ENCODE measurements around the gene PARD3B. TPM values are rescaled to one million over a fixed set of nuclear protein-coding genes. Genes with fewer than 3 reads are reported as not detected.

Gene PARD3B
- total and polyA plus RNA-seq, 10 of the 15 experiments (the other 5 are each of a cell fraction or from before 2014, with no cell fraction given): 0.01 to 0.54 (median 0.07) TPM; not detected in 7

GRCh38 chr2:204718607-204719006, 173.3 kb downstream of the PARD3B start (continued):
- TF ChIP-seq NFYB (IDR thresholded peaks at IDR 0.05; ENCODE audit: insufficient read depth, low read depth, low read length) (no peak), ZBTB40 (IDR thresholded peaks at IDR 0.05; ENCODE audit: borderline replicate concordance) (no peak), ZNF24 (IDR thresholded peaks at IDR 0.05) (no peak), DPF2 (IDR thresholded peaks at IDR 0.05) (no peak), CTCF (IDR thresholded peaks at IDR 0.05 in 2 of 3, conservative IDR thresholded peaks at IDR 0.05 in 1 of 3; ENCODE audit: control insufficient read depth in 2 of 3, extremely low read depth in 1 of 3, insufficient read depth in 1 of 3, low read depth in 3 of 3, low read length in 3 of 3) (no peak)

- Histone ChIP-seq H3K36me3 (ENCODE audit: control insufficient read depth in 2 of 2, insufficient read depth in 2 of 2, low read length in 1 of 2) (no peaks in the 10 kb centered on the region), H3K9me3 (replicated peaks; ENCODE audit: control insufficient read depth, insufficient read depth, low read length) (no peaks in the 10 kb centered on the region; the same call in 2 of the 3 replicates), H4K20me1 (ENCODE audit: control insufficient read depth, insufficient read depth) (no peaks in the 10 kb centered on the region), H3K4me1 (ENCODE audit: control insufficient read depth, insufficient read depth, low read length) (no peaks in the 10 kb centered on the region), H2AFZ (ENCODE audit: control insufficient read depth, low read depth, low read length) (no peak overlapping the region), H3K4me2 (ENCODE audit: control insufficient read depth, insufficient read depth) (no peak overlapping the region), H3K9ac (ENCODE audit: control insufficient read depth, insufficient read depth, low read length) (no peak overlapping the region), H3K27me3 (replicated peaks in 1 of 2; ENCODE audit: control insufficient read depth in 2 of 2, insufficient read depth in 2 of 2, low read length in 1 of 2) (no peaks in the 10 kb centered on the region), H3K4me3 (no peak overlapping the region), H3K79me2 (ENCODE audit: control insufficient read depth, insufficient read depth, low read length) (no peaks in the 10 kb centered on the region), H3K27ac (ENCODE audit: control insufficient read depth, insufficient read depth) (no peak overlapping the region)
- 0% methylated on average over 2 of the region's 2 CpGs for WGBS (ENCODE audit: insufficient coverage, insufficient replicate concordance, low lambda C conversion rate, missing lambda C conversion rate)
- DNase-seq (ENCODE audit: low read depth, low spot score) (no peak), ATAC-seq (no peak), FAIRE-seq (no peak)
- CTCF ChIA-PET: no interaction called here
- intact Hi-C loops (cut with micrococcal nuclease; ENCODE audit: unreplicated experiment): no loop called here
- RAD21 ChIA-PET (ENCODE audit: unreplicated experiment): no interaction called here
- SMC1A ChIA-PET (ENCODE audit: uncharacterized antibody, unreplicated experiment): no interaction called here
- in situ Hi-C loops (cut with MboI): no loop called here
- TF ChIP-seq MAX (IDR thresholded peaks at IDR 0.05; ENCODE audit: low read depth, low read length): no peak
- TF ChIP-seq IKZF2 (IDR thresholded peaks at IDR 0.05): no peak
- no peak for TF ChIP-seq RB1 (IDR thresholded peaks at IDR 0.05; ENCODE audit: borderline replicate concordance)
- no peak for TF ChIP-seq RUNX3 (IDR thresholded peaks at IDR 0.05; ENCODE audit: low read length)
- POLR2A ChIA-PET: no interaction called here
- no TSS peak for BruUV-seq (replicated peaks)
Observed at GRCh38 chr2:204720874-204721273, 175.6 kb downstream of the PARD3B start.
